ENCODE results near the gene FGF16.

DNA sequence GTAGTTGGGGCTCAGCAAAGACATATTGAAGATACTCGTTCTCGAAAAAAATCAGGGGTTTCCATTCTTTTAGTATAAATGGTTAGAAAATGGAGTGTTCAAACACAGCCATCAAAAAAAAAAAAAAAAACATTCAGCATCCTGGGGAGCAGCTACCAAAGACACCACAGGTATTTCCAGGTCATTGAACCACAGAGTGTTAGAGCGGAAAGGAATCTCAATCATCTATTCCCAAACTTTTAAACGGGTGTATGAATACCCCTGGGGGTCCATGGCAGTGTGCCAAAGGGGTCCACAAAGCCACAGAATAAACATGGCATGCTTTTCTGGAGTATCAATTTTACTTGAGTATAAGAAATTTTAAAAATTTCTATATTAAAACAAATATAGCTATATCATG, 6.9 kb upstream of the FGF16 start:
- TF ChIP-seq, protein P1, sequence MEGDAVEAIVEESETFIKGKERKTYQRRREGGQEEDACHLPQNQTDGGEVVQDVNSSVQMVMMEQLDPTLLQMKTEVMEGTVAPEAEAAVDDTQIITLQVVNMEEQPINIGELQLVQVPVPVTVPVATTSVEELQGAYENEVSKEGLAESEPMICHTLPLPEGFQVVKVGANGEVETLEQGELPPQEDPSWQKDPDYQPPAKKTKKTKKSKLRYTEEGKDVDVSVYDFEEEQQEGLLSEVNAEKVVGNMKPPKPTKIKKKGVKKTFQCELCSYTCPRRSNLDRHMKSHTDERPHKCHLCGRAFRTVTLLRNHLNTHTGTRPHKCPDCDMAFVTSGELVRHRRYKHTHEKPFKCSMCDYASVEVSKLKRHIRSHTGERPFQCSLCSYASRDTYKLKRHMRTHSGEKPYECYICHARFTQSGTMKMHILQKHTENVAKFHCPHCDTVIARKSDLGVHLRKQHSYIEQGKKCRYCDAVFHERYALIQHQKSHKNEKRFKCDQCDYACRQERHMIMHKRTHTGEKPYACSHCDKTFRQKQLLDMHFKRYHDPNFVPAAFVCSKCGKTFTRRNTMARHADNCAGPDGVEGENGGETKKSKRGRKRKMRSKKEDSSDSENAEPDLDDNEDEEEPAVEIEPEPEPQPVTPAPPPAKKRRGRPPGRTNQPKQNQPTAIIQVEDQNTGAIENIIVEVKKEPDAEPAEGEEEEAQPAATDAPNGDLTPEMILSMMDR (IDR thresholded peaks at IDR 0.05 in 8 of 11, conservative IDR thresholded peaks at IDR 0.05 in 3 of 11), result no peak
- TF ChIP-seq POLR2A (IDR thresholded peaks at IDR 0.05), result no peak

Data from spleen (tissue), 7 donors.